GM12801 (cell line): Measurements from ENCODE around the gene USP12.

Source experiments
- TF ChIP-seq, protein P1 (sequence below): IDR thresholded peaks from one replicate; pipeline ENCODE4 v1.5.1; 2011; ENCODE audit warnings: control low read depth; ENCODE audit not compliant: insufficient read length; ENCODE audit errors: extremely low read depth

Gene USP12

DNA sequence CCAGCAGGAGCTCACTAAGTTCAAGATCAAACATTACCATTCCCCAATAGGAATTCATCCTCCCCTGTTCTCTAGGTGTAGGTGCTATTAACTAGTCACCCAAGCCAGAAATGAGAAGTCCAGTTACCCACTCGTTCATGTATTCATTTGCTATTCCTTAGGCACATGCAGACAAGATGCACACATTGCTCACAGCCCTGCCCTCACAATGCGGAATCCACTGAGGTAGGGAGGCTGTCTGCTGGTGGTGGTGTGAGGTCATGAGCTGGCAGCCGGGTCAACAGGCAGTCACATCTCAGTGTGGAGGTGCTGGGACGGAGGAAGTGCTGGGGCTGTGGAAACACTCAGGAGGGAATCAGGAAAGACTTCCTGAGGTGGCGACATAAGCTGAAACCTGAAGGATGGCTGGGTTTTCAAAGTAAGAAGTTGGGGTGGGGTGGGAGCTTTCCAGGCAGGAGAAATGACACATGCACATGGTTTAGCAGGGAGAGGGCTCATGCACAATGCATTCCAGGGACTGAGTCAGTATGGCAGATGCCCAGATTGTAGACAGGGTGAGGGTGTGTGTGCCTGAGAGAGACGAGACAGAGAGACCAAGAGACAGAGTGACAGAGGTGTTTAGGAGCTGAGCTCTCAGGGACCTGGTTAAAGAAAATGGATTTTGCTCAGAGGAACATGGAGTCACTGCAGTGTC is 117.6 kb downstream of the USP12 start:
- TF ChIP-seq, protein P1, sequence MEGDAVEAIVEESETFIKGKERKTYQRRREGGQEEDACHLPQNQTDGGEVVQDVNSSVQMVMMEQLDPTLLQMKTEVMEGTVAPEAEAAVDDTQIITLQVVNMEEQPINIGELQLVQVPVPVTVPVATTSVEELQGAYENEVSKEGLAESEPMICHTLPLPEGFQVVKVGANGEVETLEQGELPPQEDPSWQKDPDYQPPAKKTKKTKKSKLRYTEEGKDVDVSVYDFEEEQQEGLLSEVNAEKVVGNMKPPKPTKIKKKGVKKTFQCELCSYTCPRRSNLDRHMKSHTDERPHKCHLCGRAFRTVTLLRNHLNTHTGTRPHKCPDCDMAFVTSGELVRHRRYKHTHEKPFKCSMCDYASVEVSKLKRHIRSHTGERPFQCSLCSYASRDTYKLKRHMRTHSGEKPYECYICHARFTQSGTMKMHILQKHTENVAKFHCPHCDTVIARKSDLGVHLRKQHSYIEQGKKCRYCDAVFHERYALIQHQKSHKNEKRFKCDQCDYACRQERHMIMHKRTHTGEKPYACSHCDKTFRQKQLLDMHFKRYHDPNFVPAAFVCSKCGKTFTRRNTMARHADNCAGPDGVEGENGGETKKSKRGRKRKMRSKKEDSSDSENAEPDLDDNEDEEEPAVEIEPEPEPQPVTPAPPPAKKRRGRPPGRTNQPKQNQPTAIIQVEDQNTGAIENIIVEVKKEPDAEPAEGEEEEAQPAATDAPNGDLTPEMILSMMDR, result no peak

DNA sequence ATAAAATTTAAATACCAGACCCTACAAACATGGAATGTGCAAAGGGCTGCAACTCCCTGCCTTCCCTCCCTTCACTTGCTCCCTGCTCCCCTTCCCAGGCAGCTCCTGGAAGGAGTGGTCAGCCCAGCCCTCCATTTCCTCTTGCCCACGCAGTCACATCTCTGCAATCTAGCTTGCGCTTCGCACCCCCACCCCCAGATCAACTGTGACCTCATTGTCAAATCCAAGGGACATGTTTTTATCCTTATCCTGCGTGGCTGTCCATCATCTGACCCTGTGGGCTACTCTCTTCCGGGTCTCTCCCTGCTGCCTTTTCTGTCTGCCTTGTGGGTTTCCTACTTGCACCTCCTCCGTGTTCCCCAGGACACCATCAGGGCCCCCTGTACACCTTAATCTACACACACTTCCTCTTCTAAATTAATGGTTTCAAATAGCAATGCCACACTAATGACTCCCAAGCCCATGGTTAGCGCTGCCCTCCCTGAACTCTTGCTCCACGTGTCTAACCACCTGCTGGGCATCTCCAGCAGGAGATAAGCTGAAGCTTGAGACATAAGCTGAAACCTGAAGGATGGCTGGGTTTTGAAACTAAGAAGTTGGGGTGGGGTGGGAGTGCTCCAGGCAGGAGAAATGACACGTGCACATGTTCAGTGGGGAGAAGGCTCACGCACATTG is 118.3 kb downstream of the USP12 start:
- TF ChIP-seq, protein P1, result no peak

DNA sequence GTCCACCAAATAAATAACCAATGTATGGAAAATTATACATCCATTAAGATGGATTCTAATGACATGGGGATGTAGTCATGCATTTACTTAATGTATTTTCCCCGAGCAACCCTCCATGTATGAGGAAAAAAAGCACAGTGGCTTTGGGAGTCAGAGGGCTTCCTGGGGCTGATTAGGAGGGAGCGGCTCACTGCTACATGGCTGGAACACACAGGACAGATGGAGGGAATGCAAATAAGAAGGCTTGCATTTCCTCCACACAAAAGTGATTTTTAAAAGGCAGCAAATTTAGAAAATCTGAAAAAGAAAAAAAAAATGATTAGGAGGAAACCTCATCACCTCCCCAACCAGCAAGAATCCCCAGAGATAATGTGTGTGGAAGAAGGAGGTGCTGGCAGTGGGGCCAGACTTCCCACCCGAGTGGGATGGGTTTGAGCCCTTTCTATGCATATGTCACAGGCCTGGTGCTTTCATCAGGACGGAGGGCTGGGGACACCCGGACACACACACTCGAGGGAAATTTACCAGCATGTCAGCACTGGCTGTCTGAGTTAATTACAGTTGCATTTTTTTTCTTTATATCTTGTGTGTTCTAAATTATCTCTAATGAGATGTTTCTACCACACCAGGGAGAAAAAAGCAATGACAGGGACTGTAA is 118.9 kb downstream of the USP12 start:
- TF ChIP-seq, protein P1, result no peak

DNA sequence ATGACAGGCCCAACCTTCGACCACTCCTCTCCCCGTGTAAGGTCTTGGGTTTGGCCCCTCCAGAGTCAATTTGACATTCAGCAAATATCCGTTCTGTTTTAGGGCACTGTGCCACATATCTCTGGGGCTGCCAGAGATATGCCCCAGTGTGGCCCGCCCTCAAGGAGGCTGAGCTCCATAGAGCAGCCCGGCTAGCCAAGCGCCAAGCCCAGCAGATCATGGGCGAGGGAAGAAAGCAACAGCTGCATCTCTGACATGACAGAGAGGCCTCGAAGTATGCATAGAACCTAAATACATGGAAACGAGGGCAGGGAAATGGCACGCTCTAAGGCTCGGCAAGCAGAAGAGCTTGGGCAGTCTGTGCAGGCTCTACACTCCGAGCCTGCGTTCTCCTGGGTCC is 124.5 kb downstream of the USP12 start:
- TF ChIP-seq, protein P1, result no peak

DNA sequence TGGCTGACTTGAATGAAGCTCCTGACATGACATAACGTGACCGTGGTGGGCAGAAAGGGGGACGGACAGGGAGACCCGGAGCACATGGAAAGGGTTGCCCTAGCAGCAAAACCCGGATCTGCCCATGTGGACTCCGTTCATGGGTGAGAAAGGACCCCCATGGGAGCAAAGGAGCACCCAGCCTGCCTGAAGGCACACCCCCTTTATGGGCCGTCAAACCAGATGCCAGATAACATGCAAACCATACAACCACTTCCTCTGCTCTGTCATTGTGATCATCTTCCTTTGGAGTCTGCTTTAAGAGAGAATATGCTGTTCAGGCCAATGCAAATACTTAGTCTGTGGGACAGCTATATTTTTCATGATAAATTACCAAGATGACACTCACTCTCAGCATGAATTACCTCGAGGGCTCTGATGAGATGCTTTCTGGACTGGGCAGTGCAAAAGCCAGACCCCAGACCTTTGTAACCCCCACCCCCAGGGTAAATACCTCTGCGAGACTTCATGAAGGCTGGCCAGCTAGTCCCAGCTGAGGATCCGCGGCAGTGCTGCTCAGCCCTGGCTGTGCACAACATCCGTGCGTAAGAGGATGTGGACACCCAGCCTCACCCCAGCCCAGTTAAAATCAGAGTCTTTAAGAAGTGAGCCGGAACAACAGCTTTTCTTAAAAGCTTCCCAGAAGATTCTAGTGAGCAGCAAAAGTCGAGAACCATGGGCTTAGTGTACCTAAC is 126.6 kb downstream of the USP12 start:
- TF ChIP-seq, protein P1, result no peak

DNA sequence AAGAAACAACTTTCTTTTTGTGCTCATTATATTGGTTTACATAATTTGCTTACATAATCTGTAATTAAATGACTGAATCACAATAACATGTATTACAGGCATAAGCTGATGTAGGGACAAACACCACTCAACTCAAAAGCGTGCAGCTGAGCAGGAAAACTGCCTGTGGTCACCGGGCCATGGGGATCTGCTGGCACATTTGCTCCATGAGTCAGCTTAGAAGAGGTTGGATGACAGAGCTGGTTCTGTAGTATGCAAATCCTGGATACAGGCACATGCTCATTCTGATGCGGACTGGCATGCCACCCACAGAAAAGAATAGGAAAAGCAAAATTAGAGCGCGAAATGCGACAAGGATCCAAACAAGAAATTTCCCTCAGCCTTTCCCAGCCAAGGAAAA is 128.6 kb downstream of the USP12 start:
- TF ChIP-seq, protein P1, result no peak

DNA sequence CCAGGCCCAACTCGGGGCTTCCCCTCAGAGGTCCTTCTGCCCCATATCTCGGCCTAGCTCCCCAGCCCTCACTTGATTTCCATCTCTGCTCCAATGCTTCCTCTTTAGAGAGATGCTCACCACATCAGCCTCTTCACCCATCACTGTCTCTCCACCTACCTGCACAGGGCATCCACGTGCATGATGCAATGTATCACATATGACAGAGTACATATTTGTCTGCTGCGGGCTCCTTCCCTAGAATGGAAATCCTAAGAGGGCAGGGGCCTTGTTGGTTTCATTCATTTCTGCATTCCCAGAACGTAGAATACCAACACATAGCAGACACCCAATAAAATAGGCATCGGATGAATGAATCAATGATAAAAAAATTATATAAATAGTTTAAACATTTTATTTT is 130.3 kb downstream of the USP12 start:
- TF ChIP-seq, protein P1, result no peak
